Activated T-cell treated with anti-CD3 and anti-CD28 coated beads, Interleukin-2, amount 50 U/mL, for 72 hours (primary cell): ENCODE data around the gene KDM5B. TPM values are rescaled to one million over a fixed set of nuclear protein-coding genes. Genes with fewer than 3 reads are reported as not detected.

Experiments
- ATAC-seq, 2 donors: fragments of 150-1000 bp; cut with Tn5 transposase; replicated peaks in 1 of 2; 2 replicates each; pipeline ENCODE4 v1.10.0; 2021; ENCODE audit warnings: moderate library complexity in 2 of 2, mild to moderate bottlenecking in 1 of 2
- DNase-seq, 2 donors: peaks; one replicate each; pipeline ENCODE4 v3.0.0; 2021 to 2022; ENCODE audit warnings: mixed read lengths in 1 of 2
- H3K27ac Mint-ChIP-seq: one replicate; pipeline ENCODE4 v1.8.0; 2022; ENCODE audit warnings: mild to moderate bottlenecking, moderate library complexity, mixed read lengths
- H3K27me3 Mint-ChIP-seq: one replicate; pipeline ENCODE4 v1.8.0; 2022; ENCODE audit warnings: low read depth, mixed read lengths
- H3K36me3 Mint-ChIP-seq, 2 donors: one replicate each; pipeline ENCODE4 v1.8.0; 2022; ENCODE audit warnings: mixed read lengths in 2 of 2, mild to moderate bottlenecking in 1 of 2; ENCODE audit not compliant: insufficient read depth in 2 of 2
- H3K4me1 Mint-ChIP-seq: one replicate; pipeline ENCODE4 v1.8.0; 2022; ENCODE audit warnings: low read depth, mixed read lengths
- H3K4me3 Mint-ChIP-seq, 2 donors: one replicate each; pipeline ENCODE4 v1.8.0; 2022; ENCODE audit warnings: mild to moderate bottlenecking in 2 of 2, mixed read lengths in 2 of 2, moderate library complexity in 2 of 2
- H3K9me3 Mint-ChIP-seq, 2 donors: one replicate each; pipeline ENCODE4 v1.8.0; 2022; ENCODE audit warnings: mixed read lengths in 2 of 2
- total RNA-seq, 2 donors: library from RNA; stranded (reverse); gene quantifications; one replicate each; pipeline ENCODE4 v1.2.3, GENCODE V29; 2022

Gene KDM5B
- total RNA-seq, 2 donors from 2014 or later: 47.0 to 53.6 TPM

- H3K9me3 Mint-ChIP-seq: peaks cover 8 to 13% of the 10 kb centered on the region in 2 donors
- DNase-seq: no peak
- no peak overlapping the region for H3K27ac Mint-ChIP-seq
- peaks cover 7% of the 10 kb centered on the region in 2 donors for H3K36me3 Mint-ChIP-seq
- H3K4me3 Mint-ChIP-seq: no peak overlapping the region
- ATAC-seq: no peak
- H3K27me3 Mint-ChIP-seq: peaks cover 43% of the 10 kb centered on the region
- no peaks in the 10 kb centered on the region for H3K4me1 Mint-ChIP-seq
These were observed 127.5 kb downstream of the KDM5B start for GRCh38 chr1:202680586-202681352.

- H3K4me3 Mint-ChIP-seq: no peak overlapping the region
- DNase-seq (no peak), ATAC-seq (no peak)
- H3K36me3 Mint-ChIP-seq: peaks cover 7% of the 10 kb centered on the region in 2 donors
- peaks cover 8 to 13% of the 10 kb centered on the region in 2 donors for H3K9me3 Mint-ChIP-seq
- H3K27me3 Mint-ChIP-seq: peaks cover 43% of the 10 kb centered on the region
- H3K27ac Mint-ChIP-seq: no peak overlapping the region
- no peaks in the 10 kb centered on the region for H3K4me1 Mint-ChIP-seq
These were observed 128.6 kb downstream of the KDM5B start for GRCh38 chr1:202679406-202680177.

GRCh38 chr1:202677433-202677832 lies 130.8 kb downstream of the KDM5B start:
- DNase-seq (no peak), ATAC-seq (no peak)
- peaks cover 35% of the 10 kb centered on the region for H3K27me3 Mint-ChIP-seq
- peaks cover 7% of the 10 kb centered on the region in 2 donors for H3K36me3 Mint-ChIP-seq
- H3K4me1 Mint-ChIP-seq: no peaks in the 10 kb centered on the region
- H3K27ac Mint-ChIP-seq: no peak overlapping the region
- H3K4me3 Mint-ChIP-seq: no peak overlapping the region
- H3K9me3 Mint-ChIP-seq: peaks cover 9 to 14% of the 10 kb centered on the region in 2 donors

Other genes starting within 250 kb of the KDM5B start
- gene SYT2, start 98.0 kb downstream of the KDM5B start, total RNA-seq: under 1 TPM in 1 of 2 donors, not detected in 1; 0.02 TPM
- gene PCAT6, start 2.5 kb upstream of the KDM5B start, total RNA-seq: 1 to 10 TPM; 1.0 to 1.8 TPM
- 10 to 100 TPM in 1 of 2 donors, 1 to 10 TPM in 1; 8.4 to 10.8 TPM for gene RABIF, start 80.7 kb upstream of the KDM5B start, total RNA-seq
- gene KLHL12, start 118.8 kb upstream of the KDM5B start, total RNA-seq: 10 to 100 TPM; 43.8 to 52.5 TPM
- gene ADIPOR1, start 149.9 kb upstream of the KDM5B start, total RNA-seq: 10 to 100 TPM; 72.0 to 75.3 TPM
- gene CYB5R1, start 158.8 kb upstream of the KDM5B start, total RNA-seq: 10 to 100 TPM; 24.9 to 30.1 TPM
- gene TMEM183A, start 199.0 kb upstream of the KDM5B start, total RNA-seq: 10 to 100 TPM; 63.8 to 80.7 TPM
- gene PPFIA4, start 218.1 kb upstream of the KDM5B start, total RNA-seq: 10 to 100 TPM in 1 of 2 donors, 1 to 10 TPM in 1; 5.4 to 18.8 TPM